Large intestine (tissue), 3 donors: ENCODE results near the gene SERPINB5. TPM values are rescaled to one million over a fixed set of nuclear protein-coding genes. Genes with fewer than 3 reads are reported as not detected.
"Not testable (repeated sequence)": the region's sequence is repeated elsewhere in the genome, so short reads cannot be mapped to it uniquely, and the experiment has no call there.

Experiments
- DNase-seq, 2 donors: peaks; one replicate each; pipeline versions ENCODE4 v3.0.0 to v3.0.0-alpha.2; 2013
- H3K27ac ChIP-seq: one replicate; pipeline ENCODE4 v1.5.1; 2013; ENCODE audit warnings: low read length
- H3K27me3 ChIP-seq: 2 replicates; pipeline ENCODE4 v1.6.1; 2013; ENCODE audit warnings: low read length; ENCODE audit not compliant: control insufficient read depth, insufficient read depth
- H3K36me3 ChIP-seq: 2 replicates; pipeline ENCODE4 v1.6.1; 2013; ENCODE audit warnings: low read length; ENCODE audit not compliant: control insufficient read depth, insufficient read depth
- H3K4me1 ChIP-seq: one replicate; pipeline ENCODE4 v1.6.1; 2013; ENCODE audit warnings: low read length; ENCODE audit not compliant: control insufficient read depth, insufficient read depth
- H3K4me3 ChIP-seq: one replicate; pipeline ENCODE4 v1.5.1; 2013; ENCODE audit warnings: low read length
- H3K9me3 ChIP-seq: one replicate; pipeline ENCODE4 v1.6.1; 2013; ENCODE audit warnings: mild to moderate bottlenecking, low read depth, low read length, moderate library complexity; ENCODE audit not compliant: control insufficient read depth
- WGBS: methylation state at CpG from one replicate; pipeline ENCODE4 v1.1.5; 2013; ENCODE audit warnings: low lambda C conversion rate; ENCODE audit not compliant: insufficient coverage; 5-methylcytosine and 5-hydroxymethylcytosine counted together
- polyA plus RNA-seq: library from polyadenylated mRNA; unstranded; fragments of 120-200 nt; gene quantifications from one replicate; pipeline ENCODE4 v1.2.1, GENCODE V29; 2013

SERPINB5 gene
- polyA plus RNA-seq, 1 donor, result 0.16 TPM

DNA sequence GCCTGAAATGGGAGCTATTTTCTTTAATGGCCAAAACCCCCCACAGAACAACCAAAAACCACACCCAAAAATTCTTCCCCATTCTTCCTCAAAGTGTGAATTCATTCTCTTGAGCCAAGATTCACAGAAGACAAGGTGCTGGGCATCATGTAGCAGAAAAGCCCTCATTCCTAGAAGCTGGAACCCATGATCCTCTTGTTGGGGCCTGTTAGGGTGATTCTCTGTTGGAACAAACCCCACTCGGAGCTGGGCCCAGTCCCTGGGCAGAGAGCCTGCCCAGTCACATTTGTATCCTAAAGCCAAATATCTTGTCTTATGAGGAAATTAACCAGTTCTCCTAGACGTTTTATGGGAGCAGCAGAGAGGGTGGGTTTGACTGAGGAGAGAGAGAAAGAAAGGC, 31.7 kb upstream of the SERPINB5 start:
- no peaks in the 10 kb centered on the region for H3K27me3 ChIP-seq
- WGBS, result no CpG with 5 or more reads among the region's 2 CpGs
- no peak overlapping the region for H3K4me3 ChIP-seq
- H3K36me3 ChIP-seq, result no peaks in the 10 kb centered on the region
- no peak overlapping the region for H3K27ac ChIP-seq
- H3K4me1 ChIP-seq, result no peaks in the 10 kb centered on the region
- no peak for DNase-seq
- no peaks in the 10 kb centered on the region for H3K9me3 ChIP-seq

DNA sequence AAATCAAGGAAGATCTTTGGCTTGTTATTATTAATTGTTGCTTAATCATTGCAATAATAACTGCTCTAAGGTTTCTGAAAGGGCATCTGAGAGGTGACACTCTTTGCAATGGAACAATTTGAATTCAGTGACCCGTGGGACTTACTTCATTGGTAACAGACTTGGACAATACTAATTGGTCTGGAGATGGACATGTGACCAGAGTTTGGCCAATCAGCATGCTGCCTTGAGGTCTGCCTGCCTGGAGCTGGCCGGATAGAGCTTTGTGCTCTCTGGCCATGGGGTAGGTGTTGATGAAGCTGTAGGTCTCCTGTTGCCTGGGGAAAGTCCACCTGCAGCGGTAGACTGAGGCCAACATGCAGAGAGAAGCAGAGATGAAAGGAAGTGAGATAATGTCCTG, 30.5 kb upstream of the SERPINB5 start:
- no CpG with 5 or more reads among the region's 3 CpGs for WGBS
- no peak for DNase-seq
- Histone ChIP-seq H3K27me3 (no peaks in the 10 kb centered on the region), H3K27ac (no peak overlapping the region), H3K4me3 (no peak overlapping the region), H3K36me3 (no peaks in the 10 kb centered on the region), H3K9me3 (no peaks in the 10 kb centered on the region), H3K4me1 (no peaks in the 10 kb centered on the region)

DNA sequence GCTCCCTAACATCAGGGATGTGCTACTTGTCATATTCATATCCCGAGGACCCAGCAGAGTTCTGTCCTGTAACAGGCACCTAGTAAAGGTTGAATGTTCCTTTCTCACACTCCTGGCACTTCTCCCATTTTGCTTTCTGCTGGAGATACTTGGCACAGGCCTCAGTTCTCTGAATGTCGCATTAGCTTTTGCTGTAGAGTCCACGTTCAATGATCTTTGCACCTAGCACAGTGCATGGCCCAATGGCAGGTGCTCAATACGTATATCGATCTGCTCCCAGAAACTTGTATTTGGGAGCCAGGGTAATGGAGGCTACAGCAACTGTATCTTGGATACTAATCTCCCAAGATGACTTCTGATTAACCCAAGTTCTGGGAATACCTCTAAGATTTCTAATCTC, 29.7 kb upstream of the SERPINB5 start:
- H3K4me3 ChIP-seq, result no peak overlapping the region
- DNase-seq, result no peak
- no peaks in the 10 kb centered on the region for H3K36me3 ChIP-seq
- H3K4me1 ChIP-seq, result peaks cover 5% of the 10 kb centered on the region
- H3K9me3 ChIP-seq, result no peaks in the 10 kb centered on the region
- no CpG with 5 or more reads among the region's 5 CpGs for WGBS
- H3K27me3 ChIP-seq, result no peaks in the 10 kb centered on the region
- H3K27ac ChIP-seq, result no peak overlapping the region

DNA sequence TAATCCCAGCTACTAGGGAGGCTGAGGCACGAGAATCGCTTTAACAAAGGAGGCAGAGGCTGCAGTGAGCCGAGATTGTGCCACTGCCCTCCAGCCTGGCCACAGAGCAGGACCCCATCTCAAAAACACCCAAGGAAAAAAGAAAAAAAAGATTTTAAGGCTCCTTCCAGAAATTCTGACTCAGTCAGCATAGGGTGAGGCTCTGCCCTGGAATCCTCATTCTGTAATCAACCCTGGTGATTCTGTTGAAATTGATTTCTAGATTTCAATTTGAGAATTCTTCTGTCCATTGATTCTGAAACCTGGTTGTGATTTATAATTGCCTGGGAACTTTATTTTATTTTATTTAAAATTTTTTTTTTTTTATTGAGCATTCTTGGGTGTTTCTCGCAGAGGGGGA, 27.3 kb upstream of the SERPINB5 start:
- Histone ChIP-seq H3K4me1 (peaks cover 25% of the 10 kb centered on the region), H3K4me3 (no peak overlapping the region), H3K36me3 (no peaks in the 10 kb centered on the region), H3K9me3 (no peaks in the 10 kb centered on the region), H3K27me3 (no peaks in the 10 kb centered on the region), H3K27ac (no peak overlapping the region)
- DNase-seq, result no peak
- WGBS, result no CpG with 5 or more reads among the region's 4 CpGs

DNA sequence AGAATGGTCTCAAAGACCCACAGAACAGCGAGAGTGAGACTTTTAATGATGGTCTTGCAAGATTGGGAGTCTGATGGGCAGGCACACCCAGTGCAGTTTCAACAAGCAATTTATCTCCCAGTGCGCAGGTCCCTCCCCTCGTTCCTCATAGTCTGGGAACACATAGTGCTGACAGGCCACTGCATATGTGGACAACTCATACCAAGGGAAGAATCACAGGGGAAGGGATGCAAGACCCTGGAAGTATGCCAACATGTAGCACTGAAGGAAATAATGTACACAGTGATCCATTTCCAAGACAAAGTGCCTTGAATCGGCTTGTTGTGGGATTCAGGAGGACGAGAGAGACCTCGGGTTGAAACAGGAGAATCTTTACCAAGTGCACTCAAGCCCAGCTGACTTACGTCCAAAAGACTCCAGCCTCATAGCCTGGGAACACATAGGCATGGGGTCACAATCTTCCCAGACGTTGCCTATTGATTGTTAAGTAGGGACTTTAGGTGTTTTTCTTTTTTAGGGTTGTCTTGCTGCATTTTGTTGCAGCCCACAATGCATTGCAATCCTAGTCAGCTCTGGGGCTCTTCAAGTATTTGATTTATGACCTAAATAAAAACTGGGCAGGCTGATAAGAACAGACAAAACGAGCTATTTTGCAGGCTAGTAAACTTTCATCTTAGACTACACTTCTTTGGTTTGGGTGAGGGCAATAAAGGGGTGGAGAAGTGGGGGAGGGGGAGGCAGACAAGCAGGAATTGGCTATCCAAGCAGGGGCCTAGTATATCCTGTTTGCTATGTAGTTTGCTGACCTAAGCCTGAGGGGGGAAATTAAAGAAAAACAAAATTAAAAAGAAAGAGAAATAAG, 24.7 kb upstream of the SERPINB5 start:
- no peak overlapping the region for H3K4me3 ChIP-seq
- H3K9me3 ChIP-seq, result no peaks in the 10 kb centered on the region
- no peaks in the 10 kb centered on the region for H3K36me3 ChIP-seq
- peak; percentile 31 to 75 for DNase-seq
- H3K27ac ChIP-seq, result peak overlapping the region; percentile 40
- peaks cover 31% of the 10 kb centered on the region for H3K4me1 ChIP-seq
- WGBS, result 0% methylated on average over 1 of the region's 9 CpGs
- H3K27me3 ChIP-seq, result no peaks in the 10 kb centered on the region

DNA sequence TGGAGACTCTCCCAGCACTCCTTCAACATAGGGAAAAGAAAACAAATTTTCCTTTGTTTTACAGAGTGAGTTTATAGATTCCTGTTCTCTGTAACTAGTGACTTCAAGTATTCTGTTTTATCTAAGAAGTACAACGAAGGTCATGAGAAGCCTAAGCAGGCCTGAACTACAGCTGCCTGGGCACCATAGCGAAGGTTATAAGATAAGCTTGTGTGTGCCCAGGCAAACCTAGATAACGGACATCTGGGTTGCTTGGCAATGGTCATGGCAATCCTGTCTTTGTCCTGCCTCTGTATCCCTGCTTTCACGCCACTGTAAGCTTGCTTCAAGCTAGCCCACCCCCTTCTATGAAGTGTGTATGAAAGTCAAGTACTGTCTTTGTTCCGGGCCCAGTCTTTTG, 24.0 kb upstream of the SERPINB5 start:
- H3K27me3 ChIP-seq, H3K9me3 ChIP-seq, H3K4me3 ChIP-seq, H3K36me3 ChIP-seq, DNase-seq: not testable (repeated sequence)
- H3K4me1 ChIP-seq, result peaks cover 31% of the 10 kb centered on the region
- H3K27ac ChIP-seq, result peak overlapping the region; percentile 40
- WGBS, result no CpG with 5 or more reads among the region's 5 CpGs

DNA sequence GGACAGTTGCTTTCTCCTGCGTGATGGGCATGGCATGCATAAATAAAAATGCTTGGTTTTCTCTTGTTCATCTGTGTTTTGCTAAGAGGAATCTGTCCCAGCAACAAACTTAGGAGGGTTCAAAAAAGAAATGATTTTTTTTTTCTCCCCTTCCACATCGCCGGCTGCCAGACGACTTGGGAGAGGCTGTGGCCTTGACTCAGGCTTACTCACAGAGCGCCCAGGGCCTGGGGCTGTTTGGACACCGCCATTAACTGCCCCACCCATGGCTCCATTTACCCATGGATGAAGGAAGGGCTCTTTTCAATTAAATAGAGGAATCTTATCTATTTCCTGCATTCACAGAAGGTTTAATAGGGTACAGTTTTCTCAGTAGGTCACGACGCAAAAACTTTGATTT, 22.3 kb upstream of the SERPINB5 start:
- no peak overlapping the region for H3K4me3 ChIP-seq
- peaks cover 31% of the 10 kb centered on the region for H3K4me1 ChIP-seq
- H3K36me3 ChIP-seq, result no peaks in the 10 kb centered on the region
- no peak overlapping the region for H3K27ac ChIP-seq
- DNase-seq, result no peak
- WGBS, result 33% methylated on average over 4 of the region's 8 CpGs
- H3K9me3 ChIP-seq, result no peaks in the 10 kb centered on the region
- no peaks in the 10 kb centered on the region for H3K27me3 ChIP-seq

DNA sequence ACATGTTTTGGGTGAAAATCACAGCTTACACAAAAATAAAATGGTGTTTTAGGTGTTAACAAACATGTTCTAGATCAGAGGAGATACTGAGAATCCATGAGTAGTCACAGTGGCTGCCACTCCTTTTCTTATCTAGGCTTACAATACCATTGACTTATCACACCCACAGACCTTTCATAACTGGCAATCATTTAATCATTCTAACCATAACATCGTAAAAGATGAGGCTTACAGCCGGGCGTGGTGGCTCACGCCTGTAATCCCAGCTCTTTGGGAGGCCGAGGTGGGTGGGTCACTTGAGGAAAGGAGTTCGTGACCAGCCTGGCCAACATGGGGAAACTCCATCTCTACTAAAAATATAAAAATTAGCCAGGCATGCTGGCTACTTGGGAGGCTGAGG, 18.8 kb upstream of the SERPINB5 start:
- DNase-seq, result no peak
- H3K4me1 ChIP-seq, result peaks cover 18% of the 10 kb centered on the region
- no CpG with 5 or more reads among the region's 6 CpGs for WGBS

DNA sequence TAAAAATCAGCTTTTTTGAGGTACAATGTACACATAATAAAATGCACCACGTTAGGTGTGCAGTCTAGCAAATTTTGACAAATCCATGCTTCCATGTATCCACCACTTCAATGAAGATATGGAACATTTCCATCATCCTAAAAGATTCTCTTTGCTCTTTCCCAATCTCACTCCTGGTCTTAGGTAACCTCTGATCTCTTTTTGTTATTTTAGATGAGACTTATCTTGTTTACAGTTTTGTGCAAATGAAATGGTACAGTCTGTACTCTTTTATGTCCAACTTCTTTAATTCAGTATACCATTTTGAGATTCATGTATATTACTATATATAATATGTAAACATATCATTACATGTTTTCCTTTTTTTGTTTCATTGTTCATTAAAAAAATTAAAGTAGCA, 16.3 kb upstream of the SERPINB5 start:
- no peak for DNase-seq
- WGBS, result no CpG with 5 or more reads among the region's 1 CpG

More for the DNA sequence above, 18.8 kb upstream of the SERPINB5 start:
- Histone ChIP-seq H3K9me3 (no peaks in the 10 kb centered on the region), H3K36me3 (no peaks in the 10 kb centered on the region), H3K27me3 (no peaks in the 10 kb centered on the region), H3K27ac (no peak overlapping the region), H3K4me3 (no peak overlapping the region)

DNA sequence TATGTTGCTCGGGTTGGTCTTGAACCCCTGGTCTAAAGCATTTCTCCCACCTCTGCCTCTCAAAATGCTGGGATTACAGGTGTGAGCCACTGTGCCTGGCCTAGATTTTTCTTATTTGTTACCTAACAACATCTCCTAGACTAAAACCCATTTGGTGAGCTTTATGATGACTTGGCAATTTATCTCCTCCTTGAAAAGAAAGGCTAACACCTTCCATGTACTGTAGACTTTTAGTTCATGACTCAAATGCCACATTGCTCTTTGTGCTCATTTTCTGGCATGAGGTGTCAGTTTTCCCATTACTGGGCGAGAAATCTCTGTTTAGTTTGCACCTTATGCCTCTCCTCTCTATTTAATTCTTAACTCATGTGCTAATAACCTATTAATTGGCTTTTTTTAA, 12.3 kb upstream of the SERPINB5 start:
- Histone ChIP-seq H3K9me3 (no peaks in the 10 kb centered on the region), H3K27me3 (no peaks in the 10 kb centered on the region), H3K36me3 (no peaks in the 10 kb centered on the region), H3K4me1 (no peaks in the 10 kb centered on the region), H3K27ac (no peak overlapping the region), H3K4me3 (no peak overlapping the region)
- 75% methylated on average over 1 of the region's 2 CpGs for WGBS
- no peak for DNase-seq

More for the DNA sequence above, 16.3 kb upstream of the SERPINB5 start:
- no peak overlapping the region for H3K27ac ChIP-seq
- no peaks in the 10 kb centered on the region for H3K27me3 ChIP-seq
- H3K9me3 ChIP-seq, result no peaks in the 10 kb centered on the region
- no peak overlapping the region for H3K4me3 ChIP-seq
- no peaks in the 10 kb centered on the region for H3K36me3 ChIP-seq
- H3K4me1 ChIP-seq, result no peaks in the 10 kb centered on the region

DNA sequence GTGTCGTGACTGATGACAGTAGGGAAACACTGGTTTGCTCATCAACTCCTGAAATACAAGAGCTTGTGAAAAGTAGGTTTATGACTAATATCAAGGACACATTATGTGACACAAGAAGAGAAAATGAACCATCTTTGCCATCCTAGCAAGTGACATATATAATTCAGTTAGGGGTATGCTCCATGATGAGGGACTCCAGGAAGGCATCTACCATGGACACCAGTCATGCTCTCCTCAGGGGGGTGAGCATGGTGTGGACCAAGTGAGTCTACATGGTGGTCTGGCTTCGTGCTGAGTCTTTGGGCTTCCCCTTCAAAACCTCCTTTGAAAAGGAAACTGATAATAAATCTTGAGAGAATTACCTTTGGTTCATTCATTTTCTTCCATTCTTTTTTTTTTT, 11.7 kb upstream of the SERPINB5 start:
- no peaks in the 10 kb centered on the region for H3K4me1 ChIP-seq
- H3K27ac ChIP-seq, result no peak overlapping the region
- H3K4me3 ChIP-seq, result no peak overlapping the region
- no peak for DNase-seq
- WGBS, result no CpG with 5 or more reads among the region's 2 CpGs
- H3K27me3 ChIP-seq, result no peaks in the 10 kb centered on the region
- H3K36me3 ChIP-seq, result no peaks in the 10 kb centered on the region
- H3K9me3 ChIP-seq, result no peaks in the 10 kb centered on the region
